Pancreas (tissue), 8 donors: ENCODE measurements around the gene KIF4B. TPM values are rescaled to one million over a fixed set of nuclear protein-coding genes. Genes with fewer than 3 reads are reported as not detected.

Experiments used
- polyA plus RNA-seq, 2 donors: library from polyadenylated mRNA; stranded (reverse); fragments of 200-250 nt; gene quantifications; one replicate each; pipeline ENCODE4 v1.2.3, GENCODE V29; 2013
- total RNA-seq, 6 donors: library from RNA; stranded (reverse); fragmentation: NEBNext Ultra II Directional in 4 of 6; extraction: Animal tissue kit (Norgen Biotek cat#: 25700) in 4 of 6; gene quantifications; one replicate each; pipeline versions ENCODE4 v1.2.1 to v1.2.4, GENCODE V29; 2021 to 2023
- donor health status: healthy with polysubstance abuse.
- donor health status: DM: no; HTN: no; CAD: no; lungs with moderate emphysema.
- donor health status: DM: no; HTN: no; CAD: no.
- donor health status: Bipolar disorder and iron deficiency.
- donor health status: DM: yes; HTN: yes; CAD: no.
- donor health status: DM: no; HTN: no; CAD: no.
- donor health status: DM: no; HTN: no; CAD: no.
- donor health status: DM: yes; HTN: yes; CAD: no.

The KIF4B gene
- total and polyA plus RNA-seq, 8 donors = not detected

Other genes with a start within 250 kb of the KIF4B start
- gene FAXDC2, start 163.2 kb upstream of the KIF4B start, total RNA-seq = 10 to 100 TPM in 1 of 6 donors, 1 to 10 TPM in 5; 2.0 to 11.8 (median 4.7) TPM
- gene FAXDC2, start 163.2 kb upstream of the KIF4B start, polyA plus RNA-seq = 10 to 100 TPM in 1 of 2 donors, 1 to 10 TPM in 1; 3.6 to 10.3 TPM
- 10 to 100 TPM; 11.8 to 27.4 (median 14.9) TPM for gene CNOT8, start 155.1 kb upstream of the KIF4B start, total RNA-seq
- gene CNOT8, start 155.1 kb upstream of the KIF4B start, polyA plus RNA-seq = 10 to 100 TPM; 15.0 to 23.0 TPM
- gene GEMIN5, start 75.5 kb upstream of the KIF4B start, total RNA-seq = 1 to 10 TPM; 4.7 to 7.3 (median 6.6) TPM
- 1 to 10 TPM; 1.7 to 3.1 TPM for gene GEMIN5, start 75.5 kb upstream of the KIF4B start, polyA plus RNA-seq
- gene MRPL22, start 72.7 kb upstream of the KIF4B start, total RNA-seq = 10 to 100 TPM; 11.3 to 29.0 (median 21.6) TPM
- 10 to 100 TPM; 22.8 to 27.8 TPM for gene MRPL22, start 72.7 kb upstream of the KIF4B start, polyA plus RNA-seq